Stomach (tissue), 4 donors: ENCODE results near the gene GAS6.

Experiments used
- POLR2A ChIP-seq, 4 donors: fragments of 450-650 bp; IDR thresholded peaks; one replicate each; pipeline ENCODE4 v1.6.1; 2016; ENCODE audit warnings: antibody characterized with exemption in 4 of 4, control low read depth in 2 of 4, mild to moderate bottlenecking in 1 of 4, moderate library complexity in 1 of 4
- TF ChIP-seq, protein P1 (sequence below), 7 experiments: fragments of 450-650 bp in 4 of 7; fragments of 200-600 bp in 3 of 7; sonication (generic) in 3 of 7; IDR thresholded peaks; one replicate each; pipeline ENCODE4 v1.5.1; 2016 to 2019; ENCODE audit warnings: antibody characterized with exemption in 7 of 7, control low read depth in 2 of 7, mild to moderate bottlenecking in 1 of 7

DNA sequence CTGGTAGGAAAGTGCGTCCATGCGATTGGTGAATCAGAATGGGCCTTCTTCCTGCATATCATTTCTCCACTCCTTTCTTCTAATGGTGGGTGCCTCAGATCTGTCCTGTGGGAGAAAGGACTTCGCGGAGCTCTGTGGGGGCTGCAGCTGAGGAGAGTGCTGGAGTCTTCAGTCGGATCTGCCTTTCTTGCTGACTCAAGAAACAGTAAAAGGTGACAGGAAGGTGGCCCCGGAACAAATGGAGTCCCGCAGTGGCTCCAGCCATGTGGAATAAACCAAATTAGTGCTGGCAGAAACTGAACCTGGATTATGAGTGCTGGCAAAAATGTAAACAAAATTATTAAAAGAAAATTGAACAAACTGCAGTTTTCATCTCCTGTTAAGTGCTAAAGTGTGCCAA is 15.1 kb upstream of the GAS6 start:
- no peak for TF ChIP-seq POLR2A (IDR thresholded peaks at IDR 0.05)
- TF ChIP-seq, protein P1, sequence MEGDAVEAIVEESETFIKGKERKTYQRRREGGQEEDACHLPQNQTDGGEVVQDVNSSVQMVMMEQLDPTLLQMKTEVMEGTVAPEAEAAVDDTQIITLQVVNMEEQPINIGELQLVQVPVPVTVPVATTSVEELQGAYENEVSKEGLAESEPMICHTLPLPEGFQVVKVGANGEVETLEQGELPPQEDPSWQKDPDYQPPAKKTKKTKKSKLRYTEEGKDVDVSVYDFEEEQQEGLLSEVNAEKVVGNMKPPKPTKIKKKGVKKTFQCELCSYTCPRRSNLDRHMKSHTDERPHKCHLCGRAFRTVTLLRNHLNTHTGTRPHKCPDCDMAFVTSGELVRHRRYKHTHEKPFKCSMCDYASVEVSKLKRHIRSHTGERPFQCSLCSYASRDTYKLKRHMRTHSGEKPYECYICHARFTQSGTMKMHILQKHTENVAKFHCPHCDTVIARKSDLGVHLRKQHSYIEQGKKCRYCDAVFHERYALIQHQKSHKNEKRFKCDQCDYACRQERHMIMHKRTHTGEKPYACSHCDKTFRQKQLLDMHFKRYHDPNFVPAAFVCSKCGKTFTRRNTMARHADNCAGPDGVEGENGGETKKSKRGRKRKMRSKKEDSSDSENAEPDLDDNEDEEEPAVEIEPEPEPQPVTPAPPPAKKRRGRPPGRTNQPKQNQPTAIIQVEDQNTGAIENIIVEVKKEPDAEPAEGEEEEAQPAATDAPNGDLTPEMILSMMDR (IDR thresholded peaks at IDR 0.05) = no peak
